Stimulated activated CD4-positive, alpha-beta T cell treated with anti-CD3 and anti-CD28 coated beads, Interleukin-12 subunit alpha, Interleukin-12 subunit beta, amount 100 ng/mL, for 48 hours (primary cell): ENCODE data around the gene DPH2.

Experiments
- DNase-seq, 3 donors: peaks; one replicate each; pipeline ENCODE4 v3.0.0-alpha.2; 2020; ENCODE audit warnings: low read depth in 2 of 3, low spot score in 1 of 3

DPH2 gene

GRCh38 chr1:43942411-43942810 lies 27.4 kb upstream of the DPH2 start:
- no peak for DNase-seq

GRCh38 chr1:43944860-43945259 lies 24.9 kb upstream of the DPH2 start:
- DNase-seq = no peak

- DNase-seq = no peak
These were observed 24.1 kb upstream of the DPH2 start for GRCh38 chr1:43945674-43946235.

GRCh38 chr1:43946236-43947060 lies 23.4 kb upstream of the DPH2 start, which contains the start of gene IPO13:
Gene IPO13, plus strand, starts transcription at chr1:43946950. Its CDS starts 651 bp downstream, at chr1:43947601.
- peak; percentile 93 to 94 (median 94) for DNase-seq

- no peak for DNase-seq
These were observed 22.5 kb upstream of the DPH2 start for GRCh38 chr1:43947061-43947873.

- no peak for DNase-seq
These were observed 21.9 kb upstream of the DPH2 start for GRCh38 chr1:43947874-43948437.

GRCh38 chr1:43949678-43950077 lies 20.1 kb upstream of the DPH2 start:
- DNase-seq = no peak

GRCh38 chr1:43951021-43951985 lies 18.5 kb upstream of the DPH2 start:
- no peak for DNase-seq

- DNase-seq = no peak
These were observed 17.0 kb upstream of the DPH2 start for GRCh38 chr1:43952731-43953346.

- DNase-seq = no peak
These were observed 16.4 kb upstream of the DPH2 start for GRCh38 chr1:43953361-43953760.

- DNase-seq = no peak
These were observed 15.8 kb upstream of the DPH2 start for GRCh38 chr1:43954036-43954435.

- DNase-seq = no peak
These were observed 13.6 kb upstream of the DPH2 start for GRCh38 chr1:43956234-43956633.

GRCh38 chr1:43957407-43958040 lies 12.3 kb upstream of the DPH2 start:
- DNase-seq = no peak

GRCh38 chr1:43958351-43959255 lies 11.2 kb upstream of the DPH2 start:
- no peak for DNase-seq

GRCh38 chr1:43960798-43961197 lies 9.0 kb upstream of the DPH2 start:
- no peak for DNase-seq

GRCh38 chr1:43961692-43962091 lies 8.1 kb upstream of the DPH2 start:
- DNase-seq = no peak

- no peak for DNase-seq
These were observed 7.5 kb upstream of the DPH2 start for GRCh38 chr1:43962324-43962723.

GRCh38 chr1:43963006-43963405 lies 6.8 kb upstream of the DPH2 start:
- DNase-seq = no peak
